ENCODE results near the gene TMEM128.
A peak's percentile ranks its signal among the peaks of the same experiment; 100 is the strongest.

Gene TMEM128

GRCh38 chr4:4248029-4248884, at the start of gene TMEM128:
Gene TMEM128 (minus strand): TSS chr4:4248223. CDS start chr4:4248202, 21 bp downstream.
- Mint-ChIP-seq H3K36me3 (ENCODE audit: low read depth) (peaks cover 35% of the 10 kb centered on the region), H3K27me3 (peaks cover 3% of the 10 kb centered on the region), H3K4me3 (peak within 1 kb of the TSS; percentile 99), H3K9me3 (no peaks in the 10 kb centered on the region), H3K4me1 (ENCODE audit: low read depth) (peaks cover 28% of the 10 kb centered on the region), H3K27ac (peak within 1 kb of the TSS; percentile 99)

- Mint-ChIP-seq H3K36me3 (ENCODE audit: low read depth) (peaks cover 23% of the 10 kb centered on the region), H3K4me1 (ENCODE audit: low read depth) (peaks cover 15% of the 10 kb centered on the region), H3K4me3 (no peak overlapping the region), H3K27me3 (no peaks in the 10 kb centered on the region), H3K27ac (no peak overlapping the region), H3K9me3 (no peaks in the 10 kb centered on the region)
Observed at GRCh38 chr4:4296283-4296846, 48.3 kb upstream of the TMEM128 start.

DNA sequence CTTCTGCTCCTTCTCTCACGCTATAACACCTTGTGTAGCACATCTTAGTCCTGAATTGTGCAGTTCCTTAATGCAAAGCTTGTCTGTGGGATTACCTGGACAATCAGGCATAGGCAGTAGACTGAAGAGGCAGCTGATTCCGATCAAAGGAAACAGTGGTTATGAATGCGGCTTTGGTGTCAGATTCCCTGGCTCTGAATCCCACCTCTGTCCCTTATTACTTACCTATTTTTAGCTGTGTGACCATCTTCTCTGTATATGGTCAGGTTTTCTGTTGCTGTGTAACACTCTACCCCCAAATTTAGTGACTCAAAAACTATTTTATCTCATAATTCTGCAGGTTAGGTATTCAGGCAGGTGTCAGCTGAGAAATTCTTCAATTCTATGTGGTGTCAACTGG, 45.3 kb upstream of the TMEM128 start:
- H3K4me1 Mint-ChIP-seq (ENCODE audit: low read depth), result peaks cover 31% of the 10 kb centered on the region
- peaks cover 30% of the 10 kb centered on the region for H3K36me3 Mint-ChIP-seq (ENCODE audit: low read depth)
- no peaks in the 10 kb centered on the region for H3K9me3 Mint-ChIP-seq
- no peak overlapping the region for H3K4me3 Mint-ChIP-seq
- H3K27ac Mint-ChIP-seq, result no peak overlapping the region
- H3K27me3 Mint-ChIP-seq, result no peaks in the 10 kb centered on the region

DNA sequence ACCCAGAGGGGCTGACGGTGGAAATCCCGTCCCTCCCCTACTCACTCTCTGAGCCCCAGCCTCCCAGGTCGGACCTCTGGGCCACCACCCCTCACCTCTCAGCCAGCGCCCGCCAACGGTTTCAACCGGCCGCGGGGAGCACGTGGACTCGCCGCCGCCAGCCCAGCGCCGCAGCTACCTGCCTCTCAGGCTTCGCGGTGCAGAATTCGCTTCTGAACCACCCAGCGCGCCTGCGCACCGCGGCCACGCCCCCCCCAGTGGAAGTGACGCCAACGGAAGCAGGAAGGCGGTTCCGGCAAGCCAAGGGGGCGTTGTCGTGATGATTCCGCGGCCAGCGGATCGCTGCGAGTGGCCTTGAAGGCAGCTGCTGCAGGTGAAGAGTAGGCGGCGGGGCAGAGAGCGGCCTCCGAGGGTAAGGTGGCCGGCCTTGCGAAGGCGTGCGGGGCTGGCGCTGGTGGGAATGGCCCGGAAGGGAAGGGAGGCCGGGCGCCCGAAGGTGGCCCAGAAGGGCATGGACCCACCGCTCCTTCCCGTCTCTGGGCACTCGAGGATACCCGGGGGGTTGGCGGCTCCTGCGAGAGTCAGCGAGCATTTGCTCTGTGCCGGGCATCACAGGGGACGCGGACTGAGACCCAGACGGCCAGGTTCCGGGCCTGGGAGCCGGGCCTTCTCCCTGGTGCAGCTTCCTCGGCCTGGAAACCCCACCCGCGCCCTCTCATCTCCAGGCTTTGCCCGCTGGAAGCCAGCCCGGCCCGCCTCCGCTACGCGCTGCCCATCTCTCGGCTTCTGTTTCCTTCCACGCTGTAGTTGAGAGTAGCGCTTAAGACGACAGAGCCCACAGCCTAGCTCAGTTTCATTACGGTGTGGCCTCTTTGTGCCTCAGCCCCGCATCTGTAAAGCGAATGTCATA, 42.2 kb upstream of the TMEM128 start, which contains the start of the genes LYAR and ZBTB49:
Gene LYAR, minus strand, starts transcription at position 214 of the 910 bp plus-strand sequence. CDS start 6,412 bp downstream, outside the sequence.
Gene ZBTB49, plus strand, starts transcription at position 311 of the 910 bp plus-strand sequence. CDS start 9,695 bp downstream, outside the sequence.
- H3K36me3 Mint-ChIP-seq (ENCODE audit: low read depth), result peaks cover 40% of the 10 kb centered on the region
- peak within 1 kb of the TSS; percentile 93 for H3K4me3 Mint-ChIP-seq
- peaks cover 49% of the 10 kb centered on the region for H3K4me1 Mint-ChIP-seq (ENCODE audit: low read depth)
- no peaks in the 10 kb centered on the region for H3K27me3 Mint-ChIP-seq
- H3K27ac Mint-ChIP-seq, result peak within 1 kb of the TSS; percentile 87
- no peaks in the 10 kb centered on the region for H3K9me3 Mint-ChIP-seq

GRCh38 chr4:4289597-4289940, 41.5 kb upstream of the TMEM128 start:
- H3K27me3 Mint-ChIP-seq, result no peaks in the 10 kb centered on the region
- H3K27ac Mint-ChIP-seq, result peak overlapping the region; percentile 87
- H3K4me3 Mint-ChIP-seq, result peak overlapping the region; percentile 93
- no peaks in the 10 kb centered on the region for H3K9me3 Mint-ChIP-seq
- H3K36me3 Mint-ChIP-seq (ENCODE audit: low read depth), result peaks cover 41% of the 10 kb centered on the region
- H3K4me1 Mint-ChIP-seq (ENCODE audit: low read depth), result peaks cover 44% of the 10 kb centered on the region

- Mint-ChIP-seq H3K4me1 (ENCODE audit: low read depth) (peaks cover 43% of the 10 kb centered on the region), H3K9me3 (no peaks in the 10 kb centered on the region), H3K27me3 (no peaks in the 10 kb centered on the region), H3K4me3 (peak overlapping the region; percentile 93), H3K36me3 (ENCODE audit: low read depth) (peaks cover 46% of the 10 kb centered on the region), H3K27ac (peak overlapping the region; percentile 87)
Observed at GRCh38 chr4:4289055-4289454, 41.0 kb upstream of the TMEM128 start.

- no peaks in the 10 kb centered on the region for H3K27me3 Mint-ChIP-seq
- peaks cover 39% of the 10 kb centered on the region for H3K4me1 Mint-ChIP-seq (ENCODE audit: low read depth)
- H3K4me3 Mint-ChIP-seq, result peak overlapping the region; percentile 65
- no peaks in the 10 kb centered on the region for H3K9me3 Mint-ChIP-seq
- H3K27ac Mint-ChIP-seq, result no peak overlapping the region
- H3K36me3 Mint-ChIP-seq (ENCODE audit: low read depth), result peaks cover 53% of the 10 kb centered on the region
Observed at GRCh38 chr4:4288098-4288497, 40.1 kb upstream of the TMEM128 start.

- Mint-ChIP-seq H3K4me1 (ENCODE audit: low read depth) (peaks cover 27% of the 10 kb centered on the region), H3K9me3 (no peaks in the 10 kb centered on the region), H3K27ac (no peak overlapping the region), H3K4me3 (no peak overlapping the region), H3K36me3 (ENCODE audit: low read depth) (peaks cover 73% of the 10 kb centered on the region), H3K27me3 (no peaks in the 10 kb centered on the region)
Observed at GRCh38 chr4:4284827-4285618, 37.0 kb upstream of the TMEM128 start.

DNA sequence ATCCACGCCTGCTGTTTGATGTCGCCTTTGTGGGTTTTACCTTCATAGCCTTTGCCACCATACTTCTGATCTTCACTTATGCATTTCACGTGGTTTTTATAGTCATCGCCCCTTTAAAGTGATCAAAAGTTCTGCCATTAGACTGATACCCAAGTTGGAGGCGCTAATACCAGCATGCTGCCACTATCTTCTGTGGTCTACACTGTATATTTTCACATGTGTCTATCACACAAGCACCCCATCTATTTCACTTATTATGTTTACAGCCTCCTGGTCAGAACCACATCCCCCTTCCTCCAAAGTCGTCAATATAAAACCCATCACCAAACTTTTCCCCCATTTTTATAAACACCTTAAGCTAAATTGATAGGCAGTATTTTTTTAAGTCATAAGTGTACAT, 33.8 kb upstream of the TMEM128 start:
- Mint-ChIP-seq H3K27me3 (no peaks in the 10 kb centered on the region), H3K4me1 (ENCODE audit: low read depth) (peaks cover 5% of the 10 kb centered on the region), H3K36me3 (ENCODE audit: low read depth) (peaks cover 74% of the 10 kb centered on the region), H3K4me3 (no peak overlapping the region), H3K9me3 (no peaks in the 10 kb centered on the region), H3K27ac (peak overlapping the region; percentile 2)

DNA sequence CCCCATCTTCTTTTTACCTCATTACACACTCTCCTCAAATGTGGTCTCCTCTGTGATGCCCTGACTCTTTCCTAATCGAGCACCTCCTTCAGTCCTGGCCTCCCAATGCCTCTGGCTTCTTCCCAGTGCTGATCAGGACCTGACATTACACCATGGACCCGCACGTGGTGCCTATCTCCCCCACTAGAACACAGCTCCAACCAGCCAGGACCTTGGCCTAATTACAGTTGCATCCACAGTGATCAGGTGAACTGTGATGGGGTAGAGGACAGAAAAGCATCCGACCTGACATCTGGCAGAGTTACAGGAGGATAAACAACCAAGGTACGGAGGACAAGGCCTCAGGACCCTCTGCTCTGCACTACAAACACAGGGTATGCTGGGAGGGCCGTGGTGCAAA, 29.5 kb upstream of the TMEM128 start:
- Mint-ChIP-seq H3K4me3 (no peak overlapping the region), H3K27me3 (no peaks in the 10 kb centered on the region), H3K36me3 (ENCODE audit: low read depth) (peaks cover 73% of the 10 kb centered on the region), H3K27ac (no peak overlapping the region), H3K9me3 (no peaks in the 10 kb centered on the region), H3K4me1 (ENCODE audit: low read depth) (no peaks in the 10 kb centered on the region)

GRCh38 chr4:4274226-4274625, 26.2 kb upstream of the TMEM128 start:
- H3K4me3 Mint-ChIP-seq, result no peak overlapping the region
- H3K36me3 Mint-ChIP-seq (ENCODE audit: low read depth), result peaks cover 70% of the 10 kb centered on the region
- H3K4me1 Mint-ChIP-seq (ENCODE audit: low read depth), result peaks cover 9% of the 10 kb centered on the region
- H3K9me3 Mint-ChIP-seq, result no peaks in the 10 kb centered on the region
- no peak overlapping the region for H3K27ac Mint-ChIP-seq
- no peaks in the 10 kb centered on the region for H3K27me3 Mint-ChIP-seq

DNA sequence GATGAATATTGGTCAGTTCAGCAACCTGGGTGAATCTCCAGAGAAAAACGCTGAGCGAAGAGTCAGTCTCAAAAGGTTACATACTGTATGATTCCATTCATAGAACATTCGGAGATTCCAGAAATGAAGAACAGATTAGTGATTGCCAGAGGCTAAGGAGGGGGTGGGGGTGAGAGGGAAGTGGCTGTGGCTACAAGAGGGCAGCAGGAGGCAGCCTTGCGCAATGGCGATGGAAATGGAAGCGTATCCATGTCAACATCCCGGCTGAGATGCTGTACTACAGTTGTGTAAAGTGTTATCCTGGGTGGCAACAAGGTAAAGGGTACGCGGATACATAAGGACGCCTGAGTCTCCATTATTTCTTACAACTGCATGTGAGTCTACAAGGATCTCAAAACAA, 23.9 kb upstream of the TMEM128 start:
- Mint-ChIP-seq H3K4me3 (no peak overlapping the region), H3K9me3 (no peaks in the 10 kb centered on the region), H3K36me3 (ENCODE audit: low read depth) (peaks cover 80% of the 10 kb centered on the region), H3K4me1 (ENCODE audit: low read depth) (peaks cover 15% of the 10 kb centered on the region), H3K27me3 (no peaks in the 10 kb centered on the region), H3K27ac (no peak overlapping the region)

- Mint-ChIP-seq H3K4me1 (ENCODE audit: low read depth) (peaks cover 15% of the 10 kb centered on the region), H3K9me3 (no peaks in the 10 kb centered on the region), H3K4me3 (no peak overlapping the region), H3K27me3 (no peaks in the 10 kb centered on the region), H3K36me3 (ENCODE audit: low read depth) (peaks cover 78% of the 10 kb centered on the region), H3K27ac (peak overlapping the region; percentile 11)
Observed at GRCh38 chr4:4270529-4270928, 22.5 kb upstream of the TMEM128 start.

GRCh38 chr4:4269856-4270255, 21.8 kb upstream of the TMEM128 start:
- Mint-ChIP-seq H3K4me3 (peak overlapping the region; percentile 34), H3K27ac (peak overlapping the region; percentile 70), H3K9me3 (no peaks in the 10 kb centered on the region), H3K36me3 (ENCODE audit: low read depth) (peaks cover 73% of the 10 kb centered on the region), H3K4me1 (ENCODE audit: low read depth) (peaks cover 15% of the 10 kb centered on the region), H3K27me3 (no peaks in the 10 kb centered on the region)

All from stimulated activated naive CD8-positive, alpha-beta T cell treated with anti-CD3 and anti-CD28 coated beads, Interleukin-15, Interleukin-2, amounts not matched to agents 100 ng/mL and 50 ng/mL, for 24 hours (primary cell).